Tibial nerve (tissue), 4 donors: ENCODE data around the gene GRHL1.

Experiments used
- EP300 ChIP-seq, 2 donors: sonication (generic); formaldehyde crosslinking; IDR thresholded peaks; one replicate each; pipeline ENCODE4 v1.6.1; 2017; ENCODE audit warnings: antibody characterized with exemption in 2 of 2, mild to moderate bottlenecking in 1 of 2
- TF ChIP-seq, protein P1 (sequence below), 5 experiments: fragments of 200-600 bp in 3 of 5; fragments of 450-650 bp in 2 of 5; sonication (generic) in 3 of 5; IDR thresholded peaks; one replicate each; pipeline ENCODE4 v1.5.1; 2016 to 2019; ENCODE audit warnings: antibody characterized with exemption in 5 of 5, mild to moderate bottlenecking in 3 of 5, moderate library complexity in 2 of 5

DNA sequence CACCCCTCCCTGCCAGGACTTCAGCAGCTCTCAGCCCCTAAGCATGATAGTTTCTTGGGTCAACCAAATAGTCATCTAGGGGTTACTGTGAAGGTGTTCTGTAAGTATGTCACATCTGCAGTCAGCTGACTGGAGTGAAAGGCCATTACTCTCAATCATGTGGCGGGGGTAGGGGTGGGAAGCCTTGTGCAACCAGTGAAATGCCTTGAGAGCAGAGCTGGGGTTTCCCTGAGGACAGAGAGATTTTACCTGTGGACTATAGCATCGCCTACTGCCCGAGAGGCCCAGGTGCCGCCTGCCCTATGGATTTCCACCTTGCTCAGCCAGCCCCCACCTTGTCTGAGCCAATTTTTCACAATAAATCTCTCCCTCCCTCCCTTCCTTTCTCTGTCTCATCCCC lies 71.0 kb downstream of the GRHL1 start:
- no peak for TF ChIP-seq EP300 (IDR thresholded peaks at IDR 0.05)
- TF ChIP-seq, protein P1, sequence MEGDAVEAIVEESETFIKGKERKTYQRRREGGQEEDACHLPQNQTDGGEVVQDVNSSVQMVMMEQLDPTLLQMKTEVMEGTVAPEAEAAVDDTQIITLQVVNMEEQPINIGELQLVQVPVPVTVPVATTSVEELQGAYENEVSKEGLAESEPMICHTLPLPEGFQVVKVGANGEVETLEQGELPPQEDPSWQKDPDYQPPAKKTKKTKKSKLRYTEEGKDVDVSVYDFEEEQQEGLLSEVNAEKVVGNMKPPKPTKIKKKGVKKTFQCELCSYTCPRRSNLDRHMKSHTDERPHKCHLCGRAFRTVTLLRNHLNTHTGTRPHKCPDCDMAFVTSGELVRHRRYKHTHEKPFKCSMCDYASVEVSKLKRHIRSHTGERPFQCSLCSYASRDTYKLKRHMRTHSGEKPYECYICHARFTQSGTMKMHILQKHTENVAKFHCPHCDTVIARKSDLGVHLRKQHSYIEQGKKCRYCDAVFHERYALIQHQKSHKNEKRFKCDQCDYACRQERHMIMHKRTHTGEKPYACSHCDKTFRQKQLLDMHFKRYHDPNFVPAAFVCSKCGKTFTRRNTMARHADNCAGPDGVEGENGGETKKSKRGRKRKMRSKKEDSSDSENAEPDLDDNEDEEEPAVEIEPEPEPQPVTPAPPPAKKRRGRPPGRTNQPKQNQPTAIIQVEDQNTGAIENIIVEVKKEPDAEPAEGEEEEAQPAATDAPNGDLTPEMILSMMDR (IDR thresholded peaks at IDR 0.05): no peak
